Erythroblast (primary cell): ENCODE results near the gene TECPR1.
A peak's percentile ranks its signal among the peaks of the same experiment; 100 is the strongest.

Source experiments
- DNase-seq, 2 experiments: peaks; one replicate each; lab custom pipeline; 2025; lab: John Stamatoyannopoulos, UW
- GATA1 ChIP-seq: IDR thresholded peaks from 2 replicates; pipeline ENCODE4 v1.6.1; 2011; ENCODE audit warnings: low read depth, mild to moderate bottlenecking, control low read depth, low read length, moderate library complexity
- POLR2A ChIP-seq: IDR thresholded peaks from 2 replicates; pipeline ENCODE4 v1.6.1; 2011; ENCODE audit warnings: mild to moderate bottlenecking, low read length

TECPR1 gene

DNA sequence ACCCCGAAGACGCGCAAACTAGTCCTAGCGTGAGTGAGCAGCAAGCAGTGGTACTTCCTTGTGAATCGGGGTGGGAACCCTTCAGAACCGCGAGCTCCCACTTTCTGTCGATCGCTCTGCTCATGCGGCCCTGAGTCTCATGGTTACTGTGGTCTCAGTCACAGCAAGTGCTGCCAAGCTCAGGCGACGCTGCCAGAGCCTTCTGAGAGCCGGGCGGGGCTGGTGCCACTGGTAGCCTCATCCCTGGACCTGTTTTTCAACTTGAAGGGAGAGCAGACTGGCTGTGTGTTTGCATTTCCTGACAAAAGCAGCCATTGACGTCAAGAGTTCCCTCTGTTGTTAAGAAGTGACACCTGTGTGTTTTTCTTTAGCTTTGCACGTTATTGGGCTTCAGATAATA lies 73.7 kb downstream of the TECPR1 start:
- no peak for TF ChIP-seq GATA1
- no peak for TF ChIP-seq POLR2A
- DNase-seq = no peak

DNA sequence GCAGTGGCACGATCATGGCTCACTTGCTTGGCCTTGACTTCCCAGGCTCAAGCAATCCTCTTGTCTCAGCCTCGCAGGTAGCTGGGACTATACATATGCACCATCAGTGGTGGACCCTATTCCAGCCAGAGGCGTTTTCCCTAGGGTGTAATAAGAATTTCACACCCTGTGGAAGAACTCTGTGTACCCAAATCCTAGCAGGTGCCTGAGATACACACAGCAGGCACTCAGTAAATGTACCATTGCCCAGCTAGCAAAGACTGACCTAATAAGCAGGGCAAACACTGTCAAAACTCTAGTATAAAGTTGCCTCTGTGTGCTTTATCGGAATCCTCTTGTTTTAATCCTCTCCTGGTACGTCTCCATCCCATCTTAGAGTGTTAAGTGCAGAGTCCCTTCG lies 74.5 kb downstream of the TECPR1 start:
- TF ChIP-seq POLR2A (no peak), GATA1 (no peak)
- no peak for DNase-seq

DNA sequence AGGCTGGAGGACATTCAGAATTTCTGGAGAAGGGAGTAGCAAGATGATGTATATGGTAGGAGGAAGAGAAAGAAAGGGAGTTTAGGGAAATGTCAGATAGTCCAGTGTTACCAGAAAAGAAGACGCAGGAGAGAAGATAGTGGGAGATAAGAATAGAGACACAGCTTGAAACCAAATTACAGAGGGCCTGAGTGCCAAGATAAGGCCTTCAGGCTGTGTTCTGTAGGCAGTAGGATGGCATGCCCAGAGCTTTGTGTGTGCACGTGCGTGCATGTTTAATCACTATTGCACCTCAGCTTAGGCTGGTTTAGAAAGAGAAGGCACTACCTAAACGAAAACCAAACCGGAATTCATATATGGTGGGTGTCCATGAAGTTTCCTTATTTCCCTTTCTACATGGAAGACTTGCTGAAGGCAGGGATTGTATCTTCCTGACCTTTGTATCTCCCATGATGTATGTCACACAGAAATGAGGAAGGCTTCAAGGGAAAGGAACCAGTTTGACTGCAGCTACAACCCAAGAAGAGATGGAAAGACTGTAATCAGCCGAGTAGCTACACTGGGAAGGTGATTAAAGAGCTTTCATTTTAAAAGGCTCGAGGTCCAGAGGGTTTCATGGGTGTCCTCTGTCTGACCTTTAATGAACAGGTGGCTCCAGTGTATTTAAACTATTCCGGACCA lies 76.6 kb downstream of the TECPR1 start:
- peak; percentile 31 to 78 for DNase-seq
- no peak for TF ChIP-seq GATA1

DNA sequence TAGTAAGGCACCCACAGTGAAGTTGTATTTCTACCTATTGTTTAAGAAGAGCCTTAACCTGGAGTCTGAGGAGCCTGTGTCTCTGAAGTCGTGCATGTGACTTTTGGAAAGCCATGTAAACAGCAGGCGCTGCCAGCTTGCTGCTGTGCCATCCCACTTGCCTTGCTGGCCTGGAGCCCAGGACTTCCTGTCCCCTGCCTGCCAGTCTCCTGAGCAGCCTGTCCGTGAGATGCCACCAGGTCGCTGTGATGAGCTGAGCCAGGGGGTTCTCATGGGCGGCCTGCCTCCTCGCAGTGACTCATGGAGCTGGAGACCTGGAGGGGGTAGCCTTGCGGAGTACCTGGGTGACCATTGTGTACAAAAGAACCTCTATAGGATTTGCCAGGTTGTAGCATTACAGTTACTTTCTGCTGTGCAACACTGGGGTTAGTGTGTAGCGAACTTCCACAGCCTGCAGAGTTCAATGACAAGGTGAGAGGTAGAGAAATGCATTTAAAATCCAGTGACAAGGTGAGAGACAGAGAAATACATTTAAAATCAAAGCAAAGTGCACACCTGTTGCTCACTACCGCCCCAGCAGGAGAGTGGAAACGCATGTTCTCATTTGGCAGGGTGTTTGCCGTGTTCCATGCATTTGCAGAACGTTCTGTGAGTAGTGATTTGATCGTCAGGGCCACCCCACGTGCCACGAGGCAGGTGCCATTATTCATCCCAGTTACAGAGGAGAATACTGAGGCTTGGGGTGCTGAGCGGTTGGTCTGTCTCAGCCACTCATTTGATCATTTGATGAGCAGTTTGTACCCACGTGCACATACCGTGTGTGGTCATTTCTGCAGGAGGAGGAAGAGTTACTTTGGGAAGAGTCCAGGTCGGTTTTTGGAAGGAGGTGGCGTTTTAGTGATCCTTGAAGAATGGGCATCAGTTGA lies 77.4 kb downstream of the TECPR1 start:
- no peak for DNase-seq
- TF ChIP-seq GATA1 = no peak
- TF ChIP-seq POLR2A = no peak

DNA sequence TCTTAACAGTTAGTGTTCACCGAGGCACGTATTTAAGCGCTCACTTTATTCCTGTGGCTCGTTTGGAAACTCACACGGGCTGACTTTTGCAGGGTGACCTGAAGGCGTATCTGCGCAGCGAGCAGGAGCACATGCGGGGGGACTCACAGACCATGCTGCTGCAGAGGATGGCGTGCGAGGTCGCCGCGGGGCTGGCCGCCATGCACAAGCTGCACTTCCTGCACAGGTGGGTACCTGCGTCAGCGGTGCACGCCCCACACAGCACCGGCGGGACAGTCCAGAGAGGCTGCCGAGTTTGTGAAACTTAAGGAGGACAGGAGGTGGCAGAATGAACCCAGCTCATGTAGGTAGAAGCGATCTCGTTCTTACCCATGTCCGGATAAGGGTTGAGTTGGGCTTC lies 80.6 kb downstream of the TECPR1 start:
- DNase-seq = no peak
- TF ChIP-seq POLR2A (no peak), GATA1 (no peak)

DNA sequence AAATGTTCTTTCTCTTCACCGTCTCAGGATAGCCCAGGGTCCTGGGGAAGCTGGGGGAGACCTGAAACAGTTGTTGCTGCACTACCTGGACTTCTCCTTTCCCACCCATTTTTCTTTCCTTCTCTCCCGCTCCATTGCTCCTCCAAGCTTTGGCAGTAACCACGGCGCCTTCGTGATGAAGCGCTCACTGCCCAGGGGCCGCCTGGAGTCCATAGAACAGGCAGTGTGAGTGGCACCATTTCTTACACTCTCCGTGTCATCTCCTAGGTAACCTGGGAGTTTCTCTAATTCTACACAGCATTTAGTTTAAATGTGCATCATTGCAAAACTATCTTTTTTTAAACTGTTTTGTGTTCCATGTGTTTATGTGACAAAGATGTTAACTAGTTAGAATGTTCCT lies 81.1 kb downstream of the TECPR1 start:
- TF ChIP-seq POLR2A = no peak
- no peak for TF ChIP-seq GATA1
- no peak for DNase-seq

DNA sequence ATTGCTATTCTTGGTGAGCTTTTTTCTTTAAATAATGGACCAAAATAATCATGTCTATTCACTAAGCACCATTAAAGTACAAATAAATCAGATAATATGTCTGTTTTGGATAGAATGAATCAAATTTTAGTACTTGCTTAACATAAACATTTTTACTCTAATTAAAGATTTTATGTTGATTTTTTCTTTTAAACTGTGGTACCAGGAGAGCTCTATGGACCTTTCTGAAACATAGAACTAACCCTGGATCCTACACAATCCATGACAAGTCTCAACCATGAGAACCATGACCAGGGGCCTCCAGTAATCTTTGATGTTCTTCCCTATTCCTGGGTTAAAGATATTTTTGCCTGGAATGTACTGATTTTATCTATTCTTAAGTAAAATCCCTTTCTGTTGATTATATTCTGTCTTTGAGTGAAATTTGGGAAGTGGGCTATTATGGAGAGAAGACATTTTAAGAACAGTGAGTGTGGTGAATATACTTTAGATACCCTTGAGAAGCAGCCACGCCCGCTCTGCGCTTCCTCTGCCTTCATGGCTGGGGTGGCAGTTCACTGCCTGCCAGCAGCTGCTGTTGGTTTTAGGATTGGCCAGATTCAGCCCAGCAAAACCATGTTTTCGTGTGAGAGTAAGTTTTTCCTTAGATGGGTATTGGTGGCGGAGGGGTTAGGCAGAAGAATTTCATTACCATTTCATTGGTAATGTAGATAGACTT lies 83.0 kb downstream of the TECPR1 start:
- DNase-seq = no peak
- TF ChIP-seq POLR2A (no peak), GATA1 (no peak)

DNA sequence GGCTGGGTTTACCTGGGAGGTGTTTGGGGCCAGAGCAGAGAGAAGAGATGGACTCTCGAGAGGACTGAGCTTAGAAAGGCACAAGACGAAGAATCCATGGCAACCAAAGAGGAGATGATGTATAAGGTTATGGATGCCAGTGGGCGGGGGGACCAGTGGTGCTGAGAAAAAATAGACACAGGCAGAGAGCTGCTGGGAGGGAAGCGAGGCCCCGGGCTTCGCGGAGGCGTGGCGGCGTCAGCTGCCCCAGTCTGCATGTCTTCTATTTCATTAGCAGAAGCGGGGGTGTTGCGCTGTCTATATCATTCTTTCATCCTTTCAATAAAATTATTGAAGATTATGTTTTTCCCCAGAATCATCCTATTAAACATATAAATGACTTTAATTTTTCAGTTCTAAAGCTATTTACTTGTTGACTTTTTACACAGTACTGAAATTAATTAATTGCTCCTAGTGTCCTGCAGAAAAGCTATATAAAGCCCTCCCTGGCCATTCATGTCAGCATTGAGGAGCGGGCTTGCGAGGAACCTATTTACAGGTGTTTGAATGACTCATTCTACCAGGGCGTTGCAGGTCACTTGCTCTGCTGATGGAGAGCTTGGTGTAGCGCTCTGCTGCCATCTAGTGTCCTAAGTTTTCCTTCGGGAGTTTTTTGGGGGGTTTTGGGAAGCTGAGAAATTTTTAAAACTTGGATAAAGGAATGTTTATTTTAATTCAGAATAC lies 83.7 kb downstream of the TECPR1 start:
- DNase-seq = peak; percentile 70 to 86
- TF ChIP-seq POLR2A (no peak), GATA1 (no peak)

DNA sequence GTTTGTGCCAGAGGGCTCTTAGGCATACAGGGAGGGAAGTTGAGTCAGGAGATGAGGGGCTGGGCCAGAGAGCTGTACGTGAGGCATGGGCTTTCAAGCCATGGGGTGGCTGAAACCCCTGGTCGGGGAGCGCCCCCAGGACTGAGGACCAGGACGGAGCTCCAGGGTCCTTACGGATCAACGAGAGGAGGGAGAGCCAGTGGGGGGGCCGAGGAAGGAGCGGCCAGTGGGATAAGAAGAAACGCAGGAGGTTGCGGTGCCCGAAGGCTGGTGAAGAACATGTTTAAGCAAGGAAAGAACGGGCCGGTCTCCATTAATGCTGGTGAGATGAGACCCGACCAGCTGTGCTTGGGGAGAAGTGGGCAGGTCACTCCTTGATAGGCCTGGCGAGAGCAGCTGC lies 84.4 kb downstream of the TECPR1 start:
- no peak for TF ChIP-seq GATA1
- no peak for TF ChIP-seq POLR2A
- DNase-seq = no peak

DNA sequence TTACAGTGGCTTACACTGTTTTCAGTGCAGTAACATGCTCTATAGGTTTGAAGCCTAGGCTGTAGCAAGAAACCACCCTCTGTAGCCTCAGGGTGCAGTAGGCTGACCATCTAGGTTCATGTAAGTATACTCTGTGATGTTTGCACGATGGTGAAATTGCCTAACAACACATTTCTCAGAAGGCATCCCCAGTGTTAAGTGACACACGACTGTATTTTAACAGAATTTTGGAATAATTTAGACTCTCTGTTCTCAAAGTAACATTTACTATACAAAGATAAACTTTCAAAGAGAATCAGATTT lies 85.4 kb downstream of the TECPR1 start:
- TF ChIP-seq GATA1 = no peak
- no peak for TF ChIP-seq POLR2A
- no peak for DNase-seq

DNA sequence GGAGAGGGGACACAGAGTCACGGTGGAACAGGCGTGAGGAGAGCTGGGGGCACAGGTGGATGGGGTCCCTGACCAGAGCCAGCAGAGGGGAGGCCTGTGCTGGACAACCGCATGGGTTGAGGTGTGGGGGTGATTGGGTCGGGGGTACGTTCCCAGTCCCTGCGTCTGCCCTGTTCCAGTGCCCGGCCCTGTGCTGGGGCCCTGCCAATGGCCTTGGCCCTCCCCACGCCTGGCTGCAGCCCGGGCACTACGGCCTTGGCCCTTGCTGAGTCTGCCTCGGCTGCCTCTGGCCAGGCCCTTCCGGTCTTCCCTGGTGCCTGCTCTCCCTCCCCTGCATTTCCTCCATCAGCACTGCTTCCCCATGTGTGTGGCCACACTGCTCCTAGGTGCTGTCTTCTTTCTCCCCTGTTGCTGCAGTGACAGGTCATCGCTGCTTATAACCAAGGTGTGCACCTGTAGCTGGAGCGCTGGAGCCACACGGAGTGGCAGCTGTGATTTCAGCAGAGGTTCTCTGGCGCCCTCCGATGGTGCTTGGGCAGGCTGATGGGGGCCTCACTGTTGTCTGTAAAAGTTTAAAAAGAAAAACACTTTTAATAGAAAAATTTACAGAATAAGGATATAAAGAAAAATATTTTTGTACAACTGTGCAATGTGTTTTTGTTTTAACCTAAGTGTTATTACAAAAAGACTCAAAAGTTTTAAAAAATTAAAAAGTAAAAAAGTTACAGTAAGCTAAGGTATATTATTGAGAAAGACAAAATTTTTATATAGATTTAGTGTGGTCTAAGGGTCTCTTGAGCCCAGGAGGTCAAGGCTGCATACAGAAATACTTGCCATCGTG lies 86.0 kb downstream of the TECPR1 start:
- peak; percentile 10 to 49 for DNase-seq

More for the DNA sequence above, 86.0 kb downstream of the TECPR1 start:
- no peak for TF ChIP-seq GATA1
